Measurements from ENCODE around the gene MSH2. TPM values are rescaled to one million over a fixed set of nuclear protein-coding genes. Genes with fewer than 3 reads are reported as not detected.
A peak's percentile ranks its signal among the peaks of the same experiment; 100 is the strongest.

Gene MSH2
- total RNA-seq, 4 donors from 2014 or later, result 8.2 to 15.3 (median 14.2) TPM

DNA sequence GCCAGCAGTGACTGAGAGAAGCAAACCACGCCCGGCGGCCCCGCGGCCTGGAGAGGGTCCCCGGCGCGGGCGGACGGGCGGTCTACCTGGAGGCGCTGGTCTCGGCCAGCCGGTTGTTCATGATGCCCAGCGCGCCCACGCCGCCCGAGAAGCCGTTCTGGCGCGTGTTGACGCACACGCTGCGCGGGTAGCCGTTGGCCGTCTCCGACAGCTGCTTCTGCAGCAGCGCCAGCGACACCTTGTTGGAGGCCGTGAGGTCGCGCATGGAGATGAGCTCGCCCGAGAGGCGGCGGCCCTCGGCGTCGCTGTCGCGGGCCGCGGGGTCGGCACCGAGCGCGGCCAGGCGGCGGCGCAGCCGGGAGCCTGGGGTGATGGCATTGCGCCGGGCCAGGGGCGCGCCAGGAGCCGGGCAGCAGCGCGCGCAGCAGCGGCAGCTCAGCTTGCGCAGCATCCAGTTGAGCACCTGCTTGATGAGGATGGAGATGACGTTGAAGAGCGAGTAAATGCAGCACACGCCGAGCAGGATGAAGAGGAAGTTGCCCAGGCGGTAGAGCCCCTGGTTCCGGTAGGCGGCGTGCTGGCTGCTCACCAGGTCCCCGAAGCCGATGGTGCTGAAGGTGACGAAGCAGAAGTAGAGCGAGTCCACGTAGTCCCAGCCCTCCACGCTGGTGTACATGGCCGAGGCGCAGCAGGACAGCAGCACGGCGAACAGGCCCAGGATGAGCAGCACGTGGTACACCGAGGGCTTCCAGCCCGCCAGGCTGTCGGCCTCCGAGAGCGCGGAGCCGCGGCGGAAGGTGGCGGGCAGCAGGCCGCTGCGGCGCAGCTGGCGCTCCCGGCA is 118.1 kb downstream of the MSH2 start:
- 1 to 2% methylated on average over 68 to 91 of the region's 97 CpGs for WGBS, 2 donors
- peak overlapping the region; percentile 16 to 48 (median 48) for H3K4me3 ChIP-seq
- no peaks in the 10 kb centered on the region for H3K36me3 ChIP-seq
- TF ChIP-seq POLR2A (IDR thresholded peaks at IDR 0.05), result no peak
- TF ChIP-seq CTCF (IDR thresholded peaks at IDR 0.05), result peak in 3 of 5 experiments; percentile 16 to 31 (median 29)
- H3K27me3 ChIP-seq, result no peaks in the 10 kb centered on the region
- peak overlapping the region in 2 of 4 donors; percentile 32 to 43 for H3K27ac ChIP-seq
- no peak for DNase-seq (ENCODE audit: low spot score in 2 of 2)
- no peaks in the 10 kb centered on the region for H3K9me3 ChIP-seq
- H3K4me1 ChIP-seq, result peaks cover 0 to 18% (median 3%) of the 10 kb centered on the region in 4 donors

- WGBS, 2 donors, result 16 to 22% methylated on average over 7 to 21 of the region's 22 CpGs
- no peaks in the 10 kb centered on the region for H3K27me3 ChIP-seq
- peak overlapping the region in 2 of 4 donors; percentile 17 to 32 for H3K27ac ChIP-seq
- peaks cover 0 to 16% (median 3%) of the 10 kb centered on the region in 4 donors for H3K4me1 ChIP-seq
- no peak for DNase-seq (ENCODE audit: low spot score in 2 of 2)
- no peaks in the 10 kb centered on the region for H3K36me3 ChIP-seq
- TF ChIP-seq CTCF (IDR thresholded peaks at IDR 0.05), result no peak
- no peak for TF ChIP-seq EP300 (IDR thresholded peaks at IDR 0.05)
- TF ChIP-seq POLR2A (IDR thresholded peaks at IDR 0.05), result no peak
- H3K4me3 ChIP-seq, result peak overlapping the region in 3 of 4 donors; percentile 41 to 48 (median 47)
- H3K9me3 ChIP-seq, result no peaks in the 10 kb centered on the region
Observed at GRCh38 chr2:47521666-47522285, 118.8 kb downstream of the MSH2 start.

DNA sequence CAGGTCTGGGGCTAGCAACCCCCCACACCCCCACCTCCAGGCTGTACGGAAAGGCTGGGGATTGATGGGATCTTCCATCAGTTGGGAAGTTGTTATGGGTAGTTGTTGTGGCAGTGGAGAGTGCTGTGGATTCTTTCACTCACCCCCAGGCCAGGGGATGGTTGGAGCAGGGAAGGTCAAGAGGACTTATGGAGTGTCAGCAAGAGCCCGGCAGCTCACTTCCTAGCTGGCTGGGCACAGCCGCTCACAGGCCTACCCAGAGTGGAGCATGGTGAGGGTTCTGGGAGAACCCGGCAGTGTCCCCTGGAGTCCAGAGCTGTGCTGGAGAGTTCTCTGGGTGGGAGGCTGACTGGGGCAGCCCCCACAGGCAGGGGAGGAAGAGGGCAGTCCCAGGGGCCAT is 122.2 kb downstream of the MSH2 start:
- no peak for DNase-seq (ENCODE audit: low spot score in 2 of 2)
- Histone ChIP-seq H3K27me3 (no peaks in the 10 kb centered on the region), H3K27ac (no peak overlapping the region), H3K4me3 (no peak overlapping the region), H3K9me3 (no peaks in the 10 kb centered on the region), H3K4me1 (peaks cover 0 to 15% (median 3%) of the 10 kb centered on the region in 4 donors), H3K36me3 (no peaks in the 10 kb centered on the region)
- TF ChIP-seq EP300 (IDR thresholded peaks at IDR 0.05) (no peak), POLR2A (IDR thresholded peaks at IDR 0.05) (no peak), CTCF (IDR thresholded peaks at IDR 0.05) (no peak)
- 85 to 86% methylated on average over 3 to 4 of the region's 4 CpGs for WGBS, 2 donors

DNA sequence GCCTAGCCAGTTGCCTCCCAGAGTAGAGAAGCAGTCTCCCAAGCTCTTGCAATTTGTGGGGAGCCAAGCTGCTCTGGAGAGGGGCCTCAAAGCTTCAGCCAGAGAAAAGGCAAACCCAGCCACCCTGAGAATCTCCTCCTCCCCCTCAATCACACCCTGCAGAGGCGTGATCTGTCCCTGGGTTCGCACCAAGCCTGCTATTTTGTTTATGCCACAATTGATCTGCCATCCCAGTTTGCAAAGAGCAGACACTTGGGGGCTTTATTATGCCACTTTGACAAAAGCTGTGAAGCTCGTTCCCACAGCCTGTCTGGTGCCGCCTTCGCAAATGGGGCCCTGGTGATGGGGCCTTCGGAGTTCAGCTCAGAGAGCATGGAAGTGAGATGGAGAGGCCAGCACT is 125.5 kb downstream of the MSH2 start:
- no peak for DNase-seq (ENCODE audit: low spot score in 2 of 2)
- Histone ChIP-seq H3K4me1 (no peaks in the 10 kb centered on the region), H3K27me3 (no peaks in the 10 kb centered on the region), H3K9me3 (no peaks in the 10 kb centered on the region), H3K36me3 (no peaks in the 10 kb centered on the region), H3K4me3 (no peak overlapping the region), H3K27ac (no peak overlapping the region)
- 69 to 70% methylated on average over 3 to 6 of the region's 6 CpGs for WGBS, 2 donors
- TF ChIP-seq EP300 (IDR thresholded peaks at IDR 0.05) (no peak), CTCF (IDR thresholded peaks at IDR 0.05) (no peak), POLR2A (IDR thresholded peaks at IDR 0.05) (no peak)

- Histone ChIP-seq H3K27me3 (no peaks in the 10 kb centered on the region), H3K4me1 (no peaks in the 10 kb centered on the region), H3K9me3 (no peaks in the 10 kb centered on the region), H3K4me3 (no peak overlapping the region), H3K27ac (no peak overlapping the region), H3K36me3 (no peaks in the 10 kb centered on the region)
- DNase-seq (ENCODE audit: low spot score in 2 of 2), result no peak
- no peak for TF ChIP-seq EP300 (IDR thresholded peaks at IDR 0.05)
- TF ChIP-seq CTCF (IDR thresholded peaks at IDR 0.05), result no peak
- no peak for TF ChIP-seq POLR2A (IDR thresholded peaks at IDR 0.05)
- 52 to 53% methylated on average over 6 of the region's 6 CpGs for WGBS, 2 donors
Observed at GRCh38 chr2:47528874-47529273, 125.9 kb downstream of the MSH2 start.

Measured in tibial nerve (tissue), 4 donors.